GM23338 (cell line): ENCODE results near the gene GGN. TPM values are rescaled to one million over a fixed set of nuclear protein-coding genes. Genes with fewer than 3 reads are reported as not detected.

ENCODE experiments used
- ATAC-seq: fragments of 200-7000 bp; cut with Tn5 transposase; 3 replicates; pipeline ENCODE4 v1.9.1; 2020
- DNase-seq: peaks from one replicate; pipeline ENCODE4 v3.0.0-alpha.2; 2015; ENCODE audit warnings: low spot score
- H2AFZ ChIP-seq: fragments of 200-600 bp; sonication (generic); 2 replicates; pipeline ENCODE4 v1.8.0; 2016; ENCODE audit warnings: antibody characterized with exemption, mild to moderate bottlenecking, moderate library complexity
- H3F3A ChIP-seq: fragments of 200-600 bp; sonication (generic); replicated peaks from 2 replicates; pipeline ENCODE4 v1.8.0; 2017; ENCODE audit warnings: antibody characterized with exemption, mixed run types, low read depth
- H3K27ac ChIP-seq: fragments of 200-600 bp; sonication (generic); 2 replicates; pipeline ENCODE4 v1.6.1; 2016; ENCODE audit warnings: low read depth
- H3K27me3 ChIP-seq: fragments of 200-600 bp; sonication (generic); 2 replicates; pipeline ENCODE4 v1.8.0; 2016; ENCODE audit warnings: mild to moderate bottlenecking, mixed run types, moderate library complexity; ENCODE audit not compliant: insufficient read depth
- H3K36me3 ChIP-seq: fragments of 200-600 bp; sonication (generic); 2 replicates; pipeline ENCODE4 v1.8.0; 2016; ENCODE audit warnings: mild to moderate bottlenecking; ENCODE audit not compliant: insufficient read depth
- H3K4me1 ChIP-seq: fragments of 200-600 bp; sonication (generic); 2 replicates; pipeline ENCODE4 v1.8.0; 2016; ENCODE audit warnings: mild to moderate bottlenecking, moderate library complexity; ENCODE audit not compliant: insufficient read depth
- H3K4me2 ChIP-seq: fragments of 200-600 bp; sonication (generic); 2 replicates; pipeline ENCODE4 v1.7.1; 2017; ENCODE audit warnings: mixed run types
- H3K4me3 ChIP-seq: fragments of 200-600 bp; sonication (generic); 2 replicates; pipeline ENCODE4 v1.6.1; 2016; ENCODE audit warnings: mixed run types
- H3K79me2 ChIP-seq: fragments of 200-600 bp; sonication (generic); replicated peaks from 2 replicates; pipeline ENCODE4 v1.8.0; 2017; ENCODE audit warnings: mild to moderate bottlenecking; ENCODE audit not compliant: insufficient read depth
- H3K9me2 ChIP-seq: fragments of 200-600 bp; sonication (generic); 2 replicates; pipeline ENCODE4 v1.8.0; 2017; ENCODE audit not compliant: insufficient read depth
- H4K20me1 ChIP-seq: fragments of 200-600 bp; sonication (generic); replicated peaks from 2 replicates; pipeline ENCODE4 v1.8.0; 2017; ENCODE audit warnings: mild to moderate bottlenecking; ENCODE audit not compliant: insufficient read depth
- H3K27ac Mint-ChIP-seq: 2 replicates; pipeline ENCODE4 v1.8.0; 2020; ENCODE audit warnings: inconsistent platforms, mild to moderate bottlenecking, moderate library complexity, mixed read lengths
- H3K27me3 Mint-ChIP-seq: 3 replicates; pipeline ENCODE4 v1.8.0; 2022; ENCODE audit warnings: low read depth, mild to moderate bottlenecking, moderate library complexity, mixed read lengths, inconsistent platforms; ENCODE audit not compliant: insufficient read depth, poor library complexity
- H3K36me3 Mint-ChIP-seq: 3 replicates; pipeline ENCODE4 v1.8.0; 2021; ENCODE audit warnings: low read depth, mild to moderate bottlenecking, inconsistent platforms, moderate library complexity, mixed read lengths
- H3K4me1 Mint-ChIP-seq: 3 replicates; pipeline ENCODE4 v1.8.0; 2020; ENCODE audit warnings: mild to moderate bottlenecking, inconsistent platforms, mixed read lengths
- H3K4me3 Mint-ChIP-seq: 3 replicates; pipeline ENCODE4 v1.8.0; 2021; ENCODE audit warnings: moderate library complexity, mild to moderate bottlenecking, inconsistent platforms, mixed read lengths
- H3K9me3 Mint-ChIP-seq: 3 replicates; pipeline ENCODE4 v1.8.0; 2020; ENCODE audit warnings: moderate library complexity, mild to moderate bottlenecking, inconsistent platforms, mixed read lengths
- CTCF ChIP-seq, 2 experiments: fragments of 200-600 bp in 1 of 2; sonication (generic) in 1 of 2; conservative IDR thresholded peaks; 2 replicates each; pipeline versions ENCODE4 v1.5.1 to v1.6.1; 2016 to 2017; ENCODE audit warnings: antibody characterized with exemption in 2 of 2, low read depth in 2 of 2, mild to moderate bottlenecking in 2 of 2, moderate library complexity in 1 of 2
- EZH2phosphoT487 ChIP-seq: fragments of 200-600 bp; sonication (generic); IDR thresholded peaks from one replicate; pipeline ENCODE4 v1.8.1; 2018; ENCODE audit warnings: antibody characterized with exemption; ENCODE audit not compliant: unreplicated experiment
- JUNB ChIP-seq: IDR thresholded peaks from one replicate; pipeline ENCODE4 v1.6.1; 2016; ENCODE audit warnings: antibody characterized with exemption; ENCODE audit not compliant: unreplicated experiment
- POLR2AphosphoS5 ChIP-seq: IDR thresholded peaks from 2 replicates; pipeline ENCODE4 v1.6.1; 2016; ENCODE audit warnings: antibody characterized with exemption, low read depth
- REST ChIP-seq: IDR thresholded peaks from one replicate; pipeline ENCODE4 v1.6.1; 2018; ENCODE audit warnings: antibody characterized with exemption; ENCODE audit not compliant: unreplicated experiment
- ZNF331 ChIP-seq: fragments of 250-450 bp; sonication (Bioruptor Pico); IDR thresholded peaks from 2 replicates; pipeline ENCODE4 v1.5.0; 2020; ENCODE audit warnings: low read depth, mild to moderate bottlenecking, moderate library complexity
- polyA plus RNA-seq: library from polyadenylated mRNA; unstranded; fragments of >200 nt; fragmentation: Nextera tagmentation; extraction: Ambion mirVana; gene quantifications from 2 replicates; pipeline ENCODE4 v1.2.1, GENCODE V29; 2016
- total RNA-seq: library from RNA; depleted of rRNA; stranded (reverse); fragments of >200 nt; shearing (Covaris generic); gene quantifications from 2 replicates; pipeline ENCODE4 v1.2.3, GENCODE V29; 2014

The GGN gene
- total and polyA plus RNA-seq, 2 experiments from 2014 or later: 0.14 to 1.5 TPM

GRCh38 chr19:38399537-38399936 lies 11.7 kb upstream of the GGN start:
- ATAC-seq (no peak), DNase-seq (no peak)
- Histone ChIP-seq H3K27me3 (peaks cover 80% of the 10 kb centered on the region), H3F3A (0 out of 2 replicates have a peak, but pooled peaks cover 8% of the 10 kb centered on the region), H3K4me1 (peaks cover 5% of the 10 kb centered on the region; the same call in 1 of the 2 replicates), H3K4me3 (no peak overlapping the region), H3K36me3 (no peaks in the 10 kb centered on the region), H2AFZ (no peak overlapping the region), H4K20me1 (no peaks in the 10 kb centered on the region), H3K9me2 (peaks cover 6% of the 10 kb centered on the region; the same call in 1 of the 2 replicates), H3K79me2 (no peaks in the 10 kb centered on the region), H3K27ac (no peak overlapping the region), H3K4me2 (no peak overlapping the region)
- peaks cover 9% of the 10 kb centered on the region for H3K36me3 Mint-ChIP-seq
- H3K27ac Mint-ChIP-seq: no peak overlapping the region
- no peak overlapping the region for H3K4me3 Mint-ChIP-seq
- H3K27me3 Mint-ChIP-seq: peaks cover 63% of the 10 kb centered on the region
- H3K4me1 Mint-ChIP-seq: peaks cover 11% of the 10 kb centered on the region; the same call in 2 of the 3 replicates
- H3K9me3 Mint-ChIP-seq: peaks cover 4% of the 10 kb centered on the region; the same call in 2 of the 3 replicates
- TF ChIP-seq CTCF (conservative IDR thresholded peaks at IDR 0.05; ENCODE audit: low read depth in 2 of 2) (no peak), REST (no peak), EZH2phosphoT487 (no peak), POLR2AphosphoS5 (no peak)

- Histone ChIP-seq H3K4me1 (peaks cover 5% of the 10 kb centered on the region), H3K4me3 (no peak overlapping the region), H3K9me2 (peaks cover 6% of the 10 kb centered on the region; the same call in 1 of the 2 replicates), H3K27me3 (peaks cover 79% of the 10 kb centered on the region), H3K36me3 (no peaks in the 10 kb centered on the region), H4K20me1 (no peaks in the 10 kb centered on the region; the same call in 1 of the 2 replicates), H3K79me2 (no peaks in the 10 kb centered on the region), H3F3A (peaks cover 11% of the 10 kb centered on the region; the same call in 1 of the 2 replicates), H3K4me2 (no peak overlapping the region), H2AFZ (no peak overlapping the region), H3K27ac (no peak overlapping the region)
- Mint-ChIP-seq H3K27me3 (peaks cover 63% of the 10 kb centered on the region), H3K4me3 (no peak overlapping the region), H3K36me3 (peaks cover 12% of the 10 kb centered on the region), H3K9me3 (peaks cover 4% of the 10 kb centered on the region; the same call in 2 of the 3 replicates), H3K27ac (no peak overlapping the region), H3K4me1 (peaks cover 14% of the 10 kb centered on the region)
- no peak for DNase-seq
- no peak for ATAC-seq
- TF ChIP-seq JUNB (no peak), REST (no peak), ZNF331 (CRISPR knock-in tag) (no peak), POLR2AphosphoS5 (no peak)
Measured at GRCh38 chr19:38399081-38399480, 11.2 kb upstream of the GGN start.
